ENCODE results near the gene PPP6R1.

The PPP6R1 gene

GRCh38 chr19:55273978-55274707, 15.3 kb upstream of the PPP6R1 start:
- no peak for DNase-seq
- peaks cover 24% of the 10 kb centered on the region for H3K4me1 Mint-ChIP-seq (ENCODE audit: low read depth)
- H3K4me3 Mint-ChIP-seq, result no peak overlapping the region
- H3K27me3 Mint-ChIP-seq, result no peaks in the 10 kb centered on the region
- H3K27ac Mint-ChIP-seq, result no peak overlapping the region
- peaks cover 89% of the 10 kb centered on the region for H3K36me3 Mint-ChIP-seq (ENCODE audit: low read depth)
- no peaks in the 10 kb centered on the region for H3K9me3 Mint-ChIP-seq

DNA sequence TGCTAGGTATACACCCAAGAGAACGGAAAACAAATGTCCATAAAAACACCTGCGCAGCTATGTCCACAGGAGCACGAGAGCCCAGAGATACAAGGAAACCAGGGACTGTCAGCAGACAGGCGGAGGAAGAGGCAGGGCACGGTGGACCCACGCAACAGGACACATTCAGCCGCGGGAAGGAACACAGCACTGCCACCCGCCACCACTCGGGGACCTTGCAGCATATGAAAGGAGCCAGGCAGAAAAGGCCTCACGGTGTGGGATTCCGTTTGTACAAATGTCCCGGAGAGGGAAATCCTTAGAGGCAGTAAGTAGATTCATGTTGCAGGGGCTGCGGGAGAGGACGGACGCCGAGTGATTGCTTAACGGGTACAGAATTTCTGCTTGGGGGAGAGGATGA, 13.3 kb upstream of the PPP6R1 start:
- Mint-ChIP-seq H3K9me3 (no peaks in the 10 kb centered on the region), H3K4me3 (no peak overlapping the region), H3K27ac (no peak overlapping the region), H3K36me3 (ENCODE audit: low read depth) (peaks cover 87% of the 10 kb centered on the region), H3K27me3 (no peaks in the 10 kb centered on the region), H3K4me1 (ENCODE audit: low read depth) (peaks cover 11% of the 10 kb centered on the region)
- DNase-seq, result no peak

- no peak for DNase-seq
- no peaks in the 10 kb centered on the region for H3K27me3 Mint-ChIP-seq
- H3K36me3 Mint-ChIP-seq (ENCODE audit: low read depth), result peaks cover 78% of the 10 kb centered on the region
Measured at GRCh38 chr19:55270172-55270942, 11.5 kb upstream of the PPP6R1 start.

DNA sequence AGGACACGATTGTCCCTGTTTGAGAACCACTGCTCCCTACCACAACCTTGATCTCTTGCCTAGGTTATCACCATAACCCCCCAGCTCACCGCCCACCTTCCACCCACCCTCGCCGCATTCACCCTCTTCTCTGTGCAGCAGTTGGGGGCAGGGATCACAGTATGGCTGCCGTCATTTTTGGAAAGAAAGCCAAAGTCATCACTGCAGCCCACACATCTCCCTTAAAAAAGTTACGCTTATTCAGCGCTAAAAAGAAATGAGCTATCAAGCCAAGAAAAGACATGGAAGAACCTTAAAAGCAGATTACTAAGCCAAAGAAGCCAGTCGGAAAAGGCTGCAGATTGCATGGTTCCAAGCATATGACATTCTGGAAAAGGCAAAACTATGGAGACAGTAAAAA, 10.5 kb upstream of the PPP6R1 start:
- no peak overlapping the region for H3K27ac Mint-ChIP-seq
- H3K4me1 Mint-ChIP-seq (ENCODE audit: low read depth), result peaks cover 5% of the 10 kb centered on the region
- H3K9me3 Mint-ChIP-seq, result peaks cover 6% of the 10 kb centered on the region
- H3K36me3 Mint-ChIP-seq (ENCODE audit: low read depth), result peaks cover 67% of the 10 kb centered on the region
- no peaks in the 10 kb centered on the region for H3K27me3 Mint-ChIP-seq
- DNase-seq, result no peak
- no peak overlapping the region for H3K4me3 Mint-ChIP-seq

More at GRCh38 chr19:55270172-55270942, 11.5 kb upstream of the PPP6R1 start:
- H3K4me1 Mint-ChIP-seq (ENCODE audit: low read depth), result peaks cover 5% of the 10 kb centered on the region
- no peak overlapping the region for H3K27ac Mint-ChIP-seq
- no peak overlapping the region for H3K4me3 Mint-ChIP-seq
- H3K9me3 Mint-ChIP-seq, result peaks cover 6% of the 10 kb centered on the region

- no peak overlapping the region for H3K4me3 Mint-ChIP-seq
- H3K27ac Mint-ChIP-seq, result no peak overlapping the region
- DNase-seq, result no peak
- peaks cover 6% of the 10 kb centered on the region for H3K9me3 Mint-ChIP-seq
- peaks cover 61% of the 10 kb centered on the region for H3K36me3 Mint-ChIP-seq (ENCODE audit: low read depth)
- H3K27me3 Mint-ChIP-seq, result no peaks in the 10 kb centered on the region
- H3K4me1 Mint-ChIP-seq (ENCODE audit: low read depth), result peaks cover 5% of the 10 kb centered on the region
Measured at GRCh38 chr19:55266840-55267239, 8.0 kb upstream of the PPP6R1 start.

- no peak overlapping the region for H3K4me3 Mint-ChIP-seq
- H3K27me3 Mint-ChIP-seq, result no peaks in the 10 kb centered on the region
- peaks cover 6% of the 10 kb centered on the region for H3K9me3 Mint-ChIP-seq
- peaks cover 61% of the 10 kb centered on the region for H3K36me3 Mint-ChIP-seq (ENCODE audit: low read depth)
- peaks cover 5% of the 10 kb centered on the region for H3K4me1 Mint-ChIP-seq (ENCODE audit: low read depth)
- no peak overlapping the region for H3K27ac Mint-ChIP-seq
- no peak for DNase-seq
Measured at GRCh38 chr19:55266404-55266803, 7.6 kb upstream of the PPP6R1 start.

- Mint-ChIP-seq H3K4me3 (no peak overlapping the region), H3K27me3 (no peaks in the 10 kb centered on the region), H3K36me3 (ENCODE audit: low read depth) (peaks cover 55% of the 10 kb centered on the region), H3K4me1 (ENCODE audit: low read depth) (peaks cover 5% of the 10 kb centered on the region), H3K27ac (no peak overlapping the region), H3K9me3 (peaks cover 6% of the 10 kb centered on the region)
- no peak for DNase-seq
Measured at GRCh38 chr19:55265723-55266386, 7.0 kb upstream of the PPP6R1 start.

DNA sequence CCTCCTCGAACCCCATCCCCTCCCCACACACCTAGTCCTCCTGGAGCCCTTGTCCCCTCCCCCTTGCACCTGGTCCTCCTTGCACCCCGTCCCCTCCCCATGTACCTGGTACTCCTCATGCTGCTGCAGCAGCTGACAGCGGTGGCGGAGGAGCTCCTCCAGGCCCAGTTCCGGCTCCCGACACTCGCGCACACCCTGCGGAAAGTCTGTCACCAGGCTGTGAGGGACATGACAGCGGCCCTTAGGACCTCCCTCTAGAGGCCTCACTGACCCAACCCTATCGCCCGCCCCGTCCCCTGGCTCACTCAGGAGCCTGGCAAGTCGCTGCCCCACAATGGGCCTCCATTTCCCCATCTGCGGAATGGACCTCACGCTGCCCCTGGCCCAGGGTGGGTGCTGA, 6.4 kb upstream of the PPP6R1 start:
- DNase-seq, result no peak
- Mint-ChIP-seq H3K27me3 (no peaks in the 10 kb centered on the region), H3K4me1 (ENCODE audit: low read depth) (peaks cover 10% of the 10 kb centered on the region), H3K9me3 (peaks cover 6% of the 10 kb centered on the region), H3K27ac (no peak overlapping the region), H3K36me3 (ENCODE audit: low read depth) (peaks cover 51% of the 10 kb centered on the region), H3K4me3 (no peak overlapping the region)

DNA sequence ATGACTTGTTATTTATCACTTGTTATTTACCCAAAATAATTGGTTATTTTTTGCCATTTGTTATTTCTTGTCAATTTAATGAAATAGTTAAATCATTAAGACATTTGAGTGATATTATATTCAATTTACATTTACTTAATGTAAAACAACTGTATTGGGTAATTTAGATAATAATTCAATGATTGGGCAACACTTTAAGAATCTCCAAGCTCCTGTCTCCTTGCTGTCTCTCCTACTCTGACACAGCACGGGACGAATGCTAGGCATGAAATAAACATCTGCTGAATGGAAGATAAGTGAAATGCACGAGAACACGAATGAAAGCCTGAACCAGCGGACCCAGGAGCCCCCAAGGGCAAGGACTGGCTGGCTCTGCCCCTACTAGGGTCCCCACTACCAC, 5.7 kb upstream of the PPP6R1 start:
- Mint-ChIP-seq H3K4me3 (no peak overlapping the region), H3K36me3 (ENCODE audit: low read depth) (peaks cover 45% of the 10 kb centered on the region), H3K9me3 (peaks cover 6% of the 10 kb centered on the region), H3K27ac (no peak overlapping the region), H3K27me3 (no peaks in the 10 kb centered on the region), H3K4me1 (ENCODE audit: low read depth) (peaks cover 12% of the 10 kb centered on the region)
- no peak for DNase-seq

DNA sequence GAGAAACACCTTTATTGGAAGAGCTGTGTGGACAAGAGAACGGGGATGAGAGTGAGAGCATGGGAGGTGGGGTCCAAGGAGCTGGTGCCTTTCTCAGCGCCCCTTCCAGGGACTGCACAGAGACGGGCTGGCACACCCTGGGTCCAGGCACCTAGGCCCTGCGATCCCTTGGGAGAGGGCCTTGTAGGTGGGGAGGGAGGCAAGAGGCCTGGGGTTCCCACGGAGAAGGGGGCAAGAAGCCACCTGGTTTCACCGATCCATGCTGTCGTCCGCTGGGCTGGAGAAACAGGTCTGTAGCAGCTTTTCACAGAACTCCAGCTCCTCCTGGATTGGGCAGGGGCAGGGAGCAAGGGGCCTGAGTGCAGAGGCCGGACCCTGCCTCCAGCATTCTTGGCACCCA, 3.5 kb upstream of the PPP6R1 start:
- Mint-ChIP-seq H3K27ac (no peak overlapping the region), H3K36me3 (ENCODE audit: low read depth) (peaks cover 41% of the 10 kb centered on the region), H3K4me1 (ENCODE audit: low read depth) (peaks cover 17% of the 10 kb centered on the region), H3K27me3 (no peaks in the 10 kb centered on the region), H3K9me3 (peaks cover 6% of the 10 kb centered on the region), H3K4me3 (no peak overlapping the region)
- no peak for DNase-seq

- DNase-seq, result no peak
- peaks cover 46% of the 10 kb centered on the region for H3K36me3 Mint-ChIP-seq (ENCODE audit: low read depth)
- peaks cover 20% of the 10 kb centered on the region for H3K4me1 Mint-ChIP-seq (ENCODE audit: low read depth)
- no peaks in the 10 kb centered on the region for H3K27me3 Mint-ChIP-seq
- no peak overlapping the region for H3K4me3 Mint-ChIP-seq
- peaks cover 4% of the 10 kb centered on the region for H3K9me3 Mint-ChIP-seq
- no peak overlapping the region for H3K27ac Mint-ChIP-seq
Measured at GRCh38 chr19:55261671-55262126, 2.9 kb upstream of the PPP6R1 start.

DNA sequence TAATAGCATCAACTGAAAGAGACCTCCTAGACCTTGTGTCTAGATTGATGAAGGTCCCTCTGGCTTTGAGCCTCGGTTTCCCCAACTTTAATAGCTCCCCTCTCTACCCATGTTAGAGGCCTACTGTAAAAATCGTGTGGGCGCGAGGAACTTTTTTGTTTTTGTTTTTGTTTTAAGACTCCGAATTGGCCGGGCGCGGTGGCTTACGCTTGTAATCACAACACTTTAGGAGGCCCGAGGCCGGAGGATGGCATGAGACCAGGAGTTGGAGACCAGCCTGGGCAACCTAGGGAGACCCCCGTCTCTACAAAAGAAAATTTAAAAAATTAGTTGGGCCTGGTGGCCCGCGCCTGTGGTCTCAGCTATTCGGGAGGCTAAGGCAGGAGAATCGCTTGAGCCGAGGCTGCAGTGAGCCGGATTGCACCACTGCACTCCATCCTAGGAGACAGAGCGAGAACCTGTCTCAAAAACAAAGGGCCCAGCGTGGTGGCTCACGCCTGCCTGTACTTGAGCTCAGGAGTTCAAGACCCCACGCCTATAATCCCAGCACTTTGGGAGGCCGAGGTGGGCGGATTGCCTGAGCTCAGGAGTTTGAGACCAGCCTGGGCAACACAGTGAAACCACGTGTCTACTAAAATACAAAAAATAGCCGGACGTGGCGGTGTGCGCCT, 858 bp upstream of the PPP6R1 start:
- no peaks in the 10 kb centered on the region for H3K9me3 Mint-ChIP-seq
- H3K4me1 Mint-ChIP-seq (ENCODE audit: low read depth), result peaks cover 34% of the 10 kb centered on the region
- no peaks in the 10 kb centered on the region for H3K27me3 Mint-ChIP-seq
- peak overlapping the region; percentile 98 for H3K27ac Mint-ChIP-seq
- H3K4me3 Mint-ChIP-seq, result peak overlapping the region; percentile 87
- peaks cover 63% of the 10 kb centered on the region for H3K36me3 Mint-ChIP-seq (ENCODE audit: low read depth)
- DNase-seq, result no peak

DNA sequence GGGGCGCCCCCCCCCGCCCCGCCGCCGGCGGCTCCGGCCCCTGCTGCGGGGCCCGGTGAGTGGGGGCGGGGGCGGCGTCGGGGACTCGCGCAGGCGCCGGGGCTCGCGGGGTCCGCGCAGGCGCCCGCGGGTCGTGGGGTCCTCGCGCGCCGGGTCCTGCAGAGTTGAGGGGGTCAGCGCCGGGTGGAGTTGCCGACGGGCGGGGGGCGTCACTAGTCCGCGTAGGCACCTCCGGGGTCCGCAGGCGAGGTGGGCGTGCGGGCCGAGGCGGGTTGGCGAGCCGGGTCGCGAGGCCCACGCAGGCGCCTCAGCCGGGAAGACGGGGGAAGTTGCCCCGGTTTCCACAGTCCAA, 365 bp downstream of the PPP6R1 start:
- Mint-ChIP-seq H3K4me1 (ENCODE audit: low read depth) (peaks cover 44% of the 10 kb centered on the region), H3K36me3 (ENCODE audit: low read depth) (peaks cover 75% of the 10 kb centered on the region)

More for the DNA sequence above, 365 bp downstream of the PPP6R1 start:
- DNase-seq, result no peak
- Mint-ChIP-seq H3K4me3 (peak overlapping the region; percentile 87), H3K27me3 (no peaks in the 10 kb centered on the region), H3K27ac (peak overlapping the region; percentile 98), H3K9me3 (no peaks in the 10 kb centered on the region)
